HEK293 (cell line): ENCODE data around the gene ZSWIM1.

ENCODE experiments used
- CTCF ChIA-PET: fragments of 350-600 bp; formaldehyde crosslinking; extraction: SDS; loops from one replicate; lab custom pipeline; 2021; ENCODE audit warnings: antibody characterized with exemption; lab: Yijun Ruan, JAX
- POLR2A ChIA-PET: fragments of 300-600 bp; formaldehyde crosslinking; extraction: SDS; loops from one replicate; lab custom pipeline; 2020; ENCODE audit warnings: antibody characterized with exemption, inconsistent platforms; lab: Yijun Ruan, JAX
- H3K27ac ChIP-seq: fragments of 200-500 bp; sonication (Bioruptor generic); 2 replicates; pipeline ENCODE4 v1.5.1; 2014; ENCODE audit warnings: low read depth, low read length, control low read depth, inconsistent platforms; ENCODE audit errors: extremely low read depth
- H3K36me3 ChIP-seq, 2 experiments: fragments of 200-500 bp in 1 of 2; sonication (Bioruptor generic) in 1 of 2; 1 replicate in 1 of 2; 2 replicates in 1 of 2; pipeline ENCODE4 v1.5.1; 2014 to 2017; ENCODE audit warnings: inconsistent platforms in 2 of 2, low read length in 2 of 2; ENCODE audit not compliant: control insufficient read depth in 2 of 2, insufficient read depth in 1 of 2
- H3K4me1 ChIP-seq: fragments of 200-500 bp; sonication (Bioruptor generic); 2 replicates; pipeline ENCODE4 v1.5.1; 2014; ENCODE audit warnings: mild to moderate bottlenecking, low read length, inconsistent platforms; ENCODE audit not compliant: control insufficient read depth, insufficient read depth
- H3K4me3 ChIP-seq: 2 replicates; pipeline ENCODE4 v1.5.1; 2011; ENCODE audit warnings: low read depth, mild to moderate bottlenecking, control low read depth, low read length, moderate library complexity
- H3K9me3 ChIP-seq: fragments of 200-500 bp; sonication (Bioruptor generic); 2 replicates; pipeline ENCODE4 v1.5.1; 2014; ENCODE audit warnings: low read depth, low read length, inconsistent platforms; ENCODE audit not compliant: control insufficient read depth, insufficient read depth
- HOXC10 ChIP-seq: sonication (generic); formaldehyde crosslinking; IDR thresholded peaks from 2 replicates; pipeline ENCODE4 v1.8.1; 2023; ENCODE audit warnings: mild to moderate bottlenecking, missing genetic modification reagents
- INSM2 ChIP-seq: fragments of 450-650 bp; formaldehyde crosslinking; IDR thresholded peaks from 2 replicates; pipeline ENCODE4 v1.5.1; 2016; ENCODE audit warnings: missing biosample characterization, missing genetic modification characterization
- KLF1 ChIP-seq: fragments of 450-650 bp; formaldehyde crosslinking; IDR thresholded peaks from 2 replicates; pipeline ENCODE4 v1.5.1; 2016; ENCODE audit warnings: missing biosample characterization, missing genetic modification characterization
- KLF8 ChIP-seq: fragments of 450-650 bp; formaldehyde crosslinking; IDR thresholded peaks from 2 replicates; pipeline ENCODE4 v1.5.1; 2016; ENCODE audit warnings: missing biosample characterization, missing genetic modification characterization
- KLF9 ChIP-seq: fragments of 450-650 bp; formaldehyde crosslinking; IDR thresholded peaks from 2 replicates; pipeline ENCODE4 v1.5.1; 2016; ENCODE audit warnings: missing biosample characterization, missing genetic modification characterization, low read depth
- OVOL3 ChIP-seq: fragments of 450-650 bp; formaldehyde crosslinking; IDR thresholded peaks from 2 replicates; pipeline ENCODE4 v1.5.1; 2016; ENCODE audit warnings: missing biosample characterization, missing genetic modification characterization
- PBX3 ChIP-seq: sonication (generic); formaldehyde crosslinking; IDR thresholded peaks from 2 replicates; pipeline ENCODE4 v1.8.1; 2022; ENCODE audit warnings: mild to moderate bottlenecking, moderate library complexity, missing genetic modification reagents
- PRDM1 ChIP-seq: fragments of 450-650 bp; formaldehyde crosslinking; IDR thresholded peaks from 2 replicates; pipeline ENCODE4; 2016; ENCODE audit warnings: missing biosample characterization, missing genetic modification characterization
- PRDM10 ChIP-seq: fragments of 450-650 bp; formaldehyde crosslinking; IDR thresholded peaks from 2 replicates; pipeline ENCODE4 v1.5.1; 2016; ENCODE audit warnings: missing biosample characterization, missing genetic modification characterization
- SP2 ChIP-seq: fragments of 450-650 bp; formaldehyde crosslinking; IDR thresholded peaks from 2 replicates; pipeline ENCODE4 v1.5.1; 2016; ENCODE audit warnings: missing biosample characterization, missing genetic modification characterization
- SP3 ChIP-seq: fragments of 450-650 bp; formaldehyde crosslinking; IDR thresholded peaks from 2 replicates; pipeline ENCODE4 v1.5.1; 2016; ENCODE audit warnings: missing biosample characterization, missing genetic modification characterization
- SP7 ChIP-seq: fragments of 450-650 bp; formaldehyde crosslinking; IDR thresholded peaks from 2 replicates; pipeline ENCODE4 v1.5.1; 2016; ENCODE audit warnings: missing biosample characterization, missing genetic modification characterization
- WT1 ChIP-seq: fragments of 450-650 bp; formaldehyde crosslinking; IDR thresholded peaks from 2 replicates; pipeline ENCODE4 v1.5.1; 2016; ENCODE audit warnings: missing biosample characterization, missing genetic modification characterization
- ZBTB17 ChIP-seq: fragments of 450-650 bp; formaldehyde crosslinking; IDR thresholded peaks from 2 replicates; pipeline ENCODE4 v1.5.1; 2016; ENCODE audit warnings: missing biosample characterization, missing genetic modification characterization
- ZBTB6 ChIP-seq: fragments of 450-650 bp; formaldehyde crosslinking; IDR thresholded peaks from 2 replicates; pipeline ENCODE4 v1.5.1; 2017; ENCODE audit warnings: missing biosample characterization, missing genetic modification characterization
- ZNF10 ChIP-seq: fragments of 450-650 bp; formaldehyde crosslinking; IDR thresholded peaks from 2 replicates; pipeline ENCODE4 v1.5.1; 2017; ENCODE audit warnings: missing biosample characterization, missing genetic modification characterization
- ZNF133 ChIP-seq: fragments of 450-650 bp; formaldehyde crosslinking; IDR thresholded peaks from 2 replicates; pipeline ENCODE4 v1.5.1; 2016; ENCODE audit warnings: missing biosample characterization, missing genetic modification characterization
- ZNF239 ChIP-seq: fragments of 450-650 bp; formaldehyde crosslinking; IDR thresholded peaks from 2 replicates; pipeline ENCODE4 v1.5.1; 2016; ENCODE audit warnings: missing biosample characterization, missing genetic modification characterization
- ZNF24 ChIP-seq: fragments of 450-650 bp; formaldehyde crosslinking; IDR thresholded peaks from 2 replicates; pipeline ENCODE4 v1.5.1; 2016; ENCODE audit warnings: missing biosample characterization, missing genetic modification characterization
- ZNF354C ChIP-seq: fragments of 450-650 bp; formaldehyde crosslinking; IDR thresholded peaks from 2 replicates; pipeline ENCODE4 v1.5.1; 2016; ENCODE audit warnings: missing biosample characterization, missing genetic modification characterization, low read depth, borderline replicate concordance
- ZNF366 ChIP-seq: fragments of 450-650 bp; formaldehyde crosslinking; conservative IDR thresholded peaks from 2 replicates; pipeline ENCODE4 v1.5.1; 2016; ENCODE audit warnings: missing biosample characterization, missing genetic modification characterization
- ZNF423 ChIP-seq: fragments of 450-650 bp; formaldehyde crosslinking; IDR thresholded peaks from 2 replicates; pipeline ENCODE4 v1.5.1; 2016; ENCODE audit warnings: missing biosample characterization, missing genetic modification characterization
- ZNF433 ChIP-seq: fragments of 450-650 bp; formaldehyde crosslinking; IDR thresholded peaks from 2 replicates; pipeline ENCODE4 v1.5.1; 2016; ENCODE audit warnings: missing biosample characterization, missing genetic modification characterization, low read depth
- ZNF48 ChIP-seq: fragments of 450-650 bp; formaldehyde crosslinking; IDR thresholded peaks from 2 replicates; pipeline ENCODE4 v1.5.1; 2016; ENCODE audit warnings: missing biosample characterization, missing genetic modification characterization
- ZNF514 ChIP-seq: fragments of 450-650 bp; formaldehyde crosslinking; IDR thresholded peaks from 2 replicates; pipeline ENCODE4 v1.5.1; 2016; ENCODE audit warnings: missing biosample characterization, missing genetic modification characterization
- ZNF549 ChIP-seq: fragments of 450-650 bp; IDR thresholded peaks from 2 replicates; pipeline ENCODE4 v1.5.1; 2018; ENCODE audit warnings: missing biosample characterization, missing genetic modification characterization, mild to moderate bottlenecking, inconsistent platforms, moderate library complexity
- ZNF600 ChIP-seq: fragments of 450-650 bp; formaldehyde crosslinking; IDR thresholded peaks from 2 replicates; pipeline ENCODE4 v1.5.1; 2016; ENCODE audit warnings: missing biosample characterization, missing genetic modification characterization
- ZNF629 ChIP-seq: fragments of 450-650 bp; formaldehyde crosslinking; IDR thresholded peaks from 2 replicates; pipeline ENCODE4 v1.5.1; 2017; ENCODE audit warnings: missing biosample characterization, missing genetic modification characterization
- ZNF777 ChIP-seq: fragments of 450-650 bp; formaldehyde crosslinking; IDR thresholded peaks from 2 replicates; pipeline ENCODE4 v1.5.1; 2017; ENCODE audit warnings: missing biosample characterization, missing genetic modification characterization, borderline replicate concordance
- ZSCAN5A ChIP-seq: fragments of 450-650 bp; formaldehyde crosslinking; IDR thresholded peaks from 2 replicates; pipeline ENCODE4 v1.5.1; 2016; ENCODE audit warnings: missing biosample characterization, missing genetic modification characterization

ZSWIM1 gene

GRCh38 chr20:45910670-45911485 is 29.9 kb downstream of the ZSWIM1 start:
- no peaks in the 10 kb centered on the region for H3K36me3 ChIP-seq
- ChIA-PET CTCF (interaction anchor here (0.9 kb wide), 1 partner anchor 19 kb away, joined by 4 read pairs; the partner anchor contains the start of gene CTSA), POLR2A (interaction anchor here (0.9 to 1.5 kb wide), 3 partner anchors 12 to 28 kb away, joined by 3 to 8 read pairs (median 3); partner anchors contain the start of gene PCIF1)
- no peak overlapping the region for H3K27ac ChIP-seq
- no peaks in the 10 kb centered on the region for H3K9me3 ChIP-seq
- H3K4me1 ChIP-seq: no peaks in the 10 kb centered on the region
- H3K4me3 ChIP-seq: no peak overlapping the region
- TF ChIP-seq PBX3 (CRISPR knock-in tag) (no peak), SP2 (tag by site-specific recombination) (peak; percentile 89), PRDM1 (tag by site-specific recombination) (peak; percentile 46; the same call in 1 of the 2 replicates), ZNF354C (tag by site-specific recombination) (no peak), ZBTB17 (tag by site-specific recombination) (peak; percentile 89), ZNF433 (tag by site-specific recombination) (no peak), ZBTB6 (tag by site-specific recombination) (peak; percentile 74; the same call in 1 of the 2 replicates), ZNF777 (tag by site-specific recombination) (no peak), PRDM10 (tag by site-specific recombination) (peak; percentile 93), INSM2 (0 out of 2 replicates have a peak, but pooled peaks have one; percentile 11), ZNF549 (no peak), SP7 (tag by site-specific recombination) (0 out of 2 replicates have a peak, but pooled peaks have one; percentile 21), ZNF629 (peak; percentile 67), ZNF514 (tag by site-specific recombination) (no peak), ZNF133 (tag by site-specific recombination) (no peak), ZNF423 (tag by site-specific recombination) (no peak), ZSCAN5A (tag by site-specific recombination) (no peak), KLF9 (tag by site-specific recombination) (peak; percentile 96), ZNF366 (tag by site-specific recombination) (peak; percentile 89), ZNF24 (no peak), ZNF600 (tag by site-specific recombination) (peak; percentile 81; the same call in 1 of the 2 replicates), OVOL3 (tag by site-specific recombination) (no peak), ZNF10 (no peak), HOXC10 (no peak), SP3 (peak; percentile 82), ZNF48 (tag by site-specific recombination) (no peak), KLF8 (tag by site-specific recombination) (peak; percentile 45; the same call in 1 of the 2 replicates), WT1 (tag by site-specific recombination) (no peak), KLF1 (tag by site-specific recombination) (peak; percentile 76), ZNF239 (no peak)
